ENCODE measurements around the gene TGM1. TPM values are rescaled to one million over a fixed set of nuclear protein-coding genes. Genes with fewer than 3 reads are reported as not detected.

The TGM1 gene
- total and polyA plus RNA-seq, 7 experiments from 2014 or later: 4.8 to 12.9 (median 7.1) TPM; not detected in 2

GRCh38 chr14:24215495-24216344, 47.3 kb downstream of the TGM1 start, which contains the start of gene MDP1:
MDP1 (minus strand) TSS chr14:24216066; CDS start chr14:24215955, 111 bp downstream.
- Histone ChIP-seq H3K36me3 (ENCODE audit: control insufficient read depth in 2 of 3, insufficient read depth in 3 of 3, low read length in 3 of 3) (peaks cover 0 to 9% (median 0%) of the 10 kb centered on the region in 3 experiments), H3K9me3 (ENCODE audit: control insufficient read depth in 2 of 3, low read length in 3 of 3) (no peaks in the 10 kb centered on the region), H3K4me1 (ENCODE audit: control insufficient read depth in 2 of 2, insufficient read depth in 2 of 2, low read length in 2 of 2) (peaks cover 31 to 36% of the 10 kb centered on the region in 2 donors), H3K27me3 (ENCODE audit: control insufficient read depth in 2 of 2, insufficient read depth in 2 of 2, low read length in 2 of 2) (no peaks in the 10 kb centered on the region), H3K4me3 (ENCODE audit: low read length) (peak within 1 kb of the TSS; percentile 95), H3K27ac (ENCODE audit: low read depth, low read length) (peak within 1 kb of the TSS; percentile 91)
- Mint-ChIP-seq H3K9me3 (no peaks in the 10 kb centered on the region), H3K27ac (peak within 1 kb of the TSS; percentile 80 to 99 (median 96)), H3K4me3 (peak within 1 kb of the TSS; percentile 89 to 97 (median 95)), H3K27me3 (peaks cover 0 to 2% (median 0%) of the 10 kb centered on the region in 5 donors), H3K4me1 (peaks cover 29 to 62% (median 54%) of the 10 kb centered on the region in 7 donors), H3K36me3 (peaks cover 5 to 27% (median 8%) of the 10 kb centered on the region in 5 donors)
- intact Hi-C loops (cut with micrococcal nuclease): loop anchor here (1.0 to 10.0 kb wide), 13 partner anchors 10 to 911 kb away; partner anchors contain the start of genes GMPR2 (in 2 of the 2), NEDD8 (in 2 of the 2), RABGGTA (in 2 of the 2) and TINF2 (in 2 of the 2)
- POLR2A ChIA-PET: interaction anchor here (0.7 to 8.0 kb wide), 27 partner anchors 8 to 220 kb away, joined by 3 to 117 read pairs (median 4); partner anchors contain the start of genes DCAF11, DHRS1, EMC9 and GMPR2
- DNase-seq (peak; percentile 75 to 89 (median 84)), ATAC-seq (peak; percentile 85)
- CTCF ChIA-PET: interaction anchor here (0.6 to 1.7 kb wide), 9 partner anchors 18 to 118 kb away, joined by 3 to 14 read pairs (median 3); partner anchors contain the start of genes RABGGTA, TINF2 and TM9SF1

DNA sequence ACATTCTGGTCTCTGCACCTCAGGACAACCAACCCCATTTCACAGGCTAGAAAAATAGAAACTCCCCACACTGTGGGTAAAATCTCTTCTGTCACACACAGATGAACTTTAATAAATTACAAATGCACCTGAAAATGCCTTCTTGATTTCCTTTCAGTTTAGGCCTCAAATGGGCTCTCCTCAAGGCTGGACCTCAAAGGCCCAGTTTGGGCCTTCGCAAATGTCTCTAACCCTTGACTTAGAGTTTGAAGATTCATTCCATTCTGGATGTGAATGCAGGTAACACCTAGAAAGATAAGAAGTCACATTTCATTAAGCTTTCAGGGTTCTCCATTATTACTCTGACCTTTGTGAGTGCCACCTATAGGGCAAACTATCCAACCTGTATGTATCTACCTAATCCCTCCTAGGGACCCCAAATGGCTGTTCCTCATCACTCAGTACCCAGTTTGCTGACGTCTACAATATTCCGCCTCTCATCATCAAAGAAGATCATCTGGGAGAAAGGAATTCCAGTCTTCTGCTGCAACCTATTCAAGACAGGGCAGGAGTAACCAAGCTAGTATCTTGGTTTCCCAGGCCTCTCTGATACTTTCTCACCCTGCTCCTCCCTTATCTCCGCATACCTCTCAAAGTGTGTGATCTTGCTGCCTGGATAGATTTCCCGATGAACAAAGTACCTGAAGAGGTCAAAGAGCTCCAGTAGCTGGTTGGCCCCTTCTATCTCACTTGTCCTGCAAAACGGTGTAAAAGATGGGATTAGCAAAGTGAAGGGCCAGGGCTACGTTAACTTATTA, 48.9 kb downstream of the TGM1 start:
- POLR2A ChIA-PET: interaction anchor here (0.6 to 8.0 kb wide), 30 partner anchors 12 to 216 kb away, joined by 3 to 117 read pairs (median 5); partner anchors contain the start of genes CBLN3, DCAF11, EMC9 and GMPR2
- intact Hi-C loops (cut with micrococcal nuclease): loop anchor here (1.0 to 10.0 kb wide), 15 partner anchors 19 to 909 kb away; partner anchors contain the start of genes DCAF11 (in 2 of the 2), EMC9 (in 2 of the 2), IPO4 (in 2 of the 2) and IRF9 (in 2 of the 2)
- H3K4me3 Mint-ChIP-seq: peak overlapping the region; percentile 88 to 98 (median 94)
- peaks cover 0 to 2% (median 0%) of the 10 kb centered on the region in 5 donors for H3K27me3 Mint-ChIP-seq
- no peaks in the 10 kb centered on the region for H3K27me3 ChIP-seq (ENCODE audit: control insufficient read depth in 2 of 2, insufficient read depth in 2 of 2, low read length in 2 of 2)
- ATAC-seq (no peak), DNase-seq (no peak)
- no peaks in the 10 kb centered on the region for H3K9me3 ChIP-seq (ENCODE audit: control insufficient read depth in 2 of 3, low read length in 3 of 3)
- H3K4me1 Mint-ChIP-seq: peaks cover 35 to 77% (median 60%) of the 10 kb centered on the region in 7 donors
- peaks cover 13 to 33% (median 17%) of the 10 kb centered on the region in 5 donors for H3K36me3 Mint-ChIP-seq
- H3K27ac Mint-ChIP-seq: peak overlapping the region; percentile 95 to 100 (median 98)
- peaks cover 8 to 24% (median 16%) of the 10 kb centered on the region in 3 experiments for H3K36me3 ChIP-seq (ENCODE audit: control insufficient read depth in 2 of 3, insufficient read depth in 3 of 3, low read length in 3 of 3)
- H3K4me1 ChIP-seq (ENCODE audit: control insufficient read depth in 2 of 2, insufficient read depth in 2 of 2, low read length in 2 of 2): peaks cover 31 to 36% of the 10 kb centered on the region in 2 donors
- H3K9me3 Mint-ChIP-seq: no peaks in the 10 kb centered on the region
- CTCF ChIA-PET: interaction anchor here (0.6 to 2.1 kb wide), 8 partner anchors 19 to 120 kb away, joined by 3 to 8 read pairs (median 3); partner anchors contain the start of genes CIDEB, EMC9, GMPR2 and TINF2
- H3K4me3 ChIP-seq (ENCODE audit: low read length): peak overlapping the region; percentile 77
- H3K27ac ChIP-seq (ENCODE audit: low read depth, low read length): peak overlapping the region; percentile 98

DNA sequence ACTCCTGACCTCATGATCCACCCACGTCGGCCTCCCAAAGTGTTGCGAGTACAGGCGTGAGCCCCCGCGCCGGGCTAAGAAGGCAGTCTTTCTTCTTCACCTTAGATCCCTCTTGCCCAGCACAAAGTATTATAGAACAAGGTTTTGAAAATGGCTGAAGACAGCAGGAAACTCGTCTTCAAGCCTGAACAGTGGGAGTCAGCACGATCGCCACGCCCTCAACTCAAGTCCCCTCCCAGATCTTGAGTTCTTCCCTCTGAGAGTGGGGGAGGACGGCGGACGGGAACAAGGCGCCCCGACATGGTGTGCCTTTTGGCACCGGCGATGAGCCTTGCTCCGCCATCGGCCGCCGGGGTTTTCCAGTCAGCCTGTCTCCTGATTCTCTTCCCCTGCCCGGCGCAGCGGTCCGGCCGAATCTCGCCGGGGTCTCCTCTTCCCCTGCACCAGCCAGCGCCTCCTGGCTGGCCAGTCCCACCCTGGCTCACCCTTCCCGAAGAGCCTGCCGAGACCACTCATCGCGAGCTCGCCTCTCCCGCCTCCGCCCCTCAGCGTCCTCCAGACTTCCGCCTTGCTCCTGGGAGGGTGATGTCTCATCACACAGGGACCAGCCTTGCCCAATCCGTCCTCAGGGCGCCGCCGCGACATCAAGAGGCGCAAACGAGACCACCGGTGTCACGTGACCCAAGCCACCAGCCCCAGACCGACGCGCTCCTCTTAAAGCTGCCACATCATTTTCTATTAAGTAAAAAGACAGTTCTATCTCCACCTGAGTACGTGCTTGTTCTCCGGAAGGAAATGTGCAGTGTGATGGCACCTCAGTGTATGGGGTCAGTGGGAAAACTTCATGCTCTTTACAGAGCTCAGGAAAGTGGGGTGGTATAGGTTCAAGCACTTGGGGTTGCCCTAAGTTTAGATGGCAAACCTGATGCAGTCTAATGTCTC, 49.8 kb downstream of the TGM1 start, which contains the start of gene CHMP4A:
CHMP4A (minus strand) TSS at position 565 of the 942 bp plus-strand sequence; CDS start at position 516, 49 bp downstream.
- Histone ChIP-seq H3K36me3 (ENCODE audit: control insufficient read depth in 2 of 3, insufficient read depth in 3 of 3, low read length in 3 of 3) (peaks cover 8 to 31% (median 20%) of the 10 kb centered on the region in 3 experiments), H3K4me3 (ENCODE audit: low read length) (peak within 1 kb of the TSS; percentile 77), H3K9me3 (ENCODE audit: control insufficient read depth in 2 of 3, low read length in 3 of 3) (no peaks in the 10 kb centered on the region), H3K27me3 (ENCODE audit: control insufficient read depth in 2 of 2, insufficient read depth in 2 of 2, low read length in 2 of 2) (no peaks in the 10 kb centered on the region), H3K4me1 (ENCODE audit: control insufficient read depth in 2 of 2, insufficient read depth in 2 of 2, low read length in 2 of 2) (peaks cover 31 to 36% of the 10 kb centered on the region in 2 donors), H3K27ac (ENCODE audit: low read depth, low read length) (peak within 1 kb of the TSS; percentile 98)
- Mint-ChIP-seq H3K27ac (peak within 1 kb of the TSS; percentile 95 to 100 (median 98)), H3K4me3 (peak within 1 kb of the TSS; percentile 88 to 98 (median 94)), H3K4me1 (peaks cover 35 to 78% (median 61%) of the 10 kb centered on the region in 7 donors), H3K9me3 (no peaks in the 10 kb centered on the region), H3K27me3 (peaks cover 0 to 2% (median 0%) of the 10 kb centered on the region in 5 donors), H3K36me3 (peaks cover 13 to 36% (median 17%) of the 10 kb centered on the region in 5 donors)
- POLR2A ChIA-PET: interaction anchor here (0.6 to 8.0 kb wide), 32 partner anchors 12 to 911 kb away, joined by 3 to 117 read pairs (median 5); partner anchors contain the start of genes CBLN3, DCAF11, EMC9 and GMPR2
- DNase-seq (peak; percentile 79 to 97 (median 93)), ATAC-seq (peak; percentile 83)
- CTCF ChIA-PET: interaction anchor here (0.6 to 2.1 kb wide), 7 partner anchors 10 to 95 kb away, joined by 3 to 8 read pairs (median 3); partner anchors contain the start of genes CIDEB, EMC9, TINF2 and TM9SF1
- intact Hi-C loops (cut with micrococcal nuclease): loop anchor here (1.0 to 10.0 kb wide), 15 partner anchors 18 to 908 kb away; partner anchors contain the start of genes DCAF11 (in 2 of the 2), EMC9 (in 2 of the 2), IPO4 (in 2 of the 2) and IRF9 (in 2 of the 2)

DNA sequence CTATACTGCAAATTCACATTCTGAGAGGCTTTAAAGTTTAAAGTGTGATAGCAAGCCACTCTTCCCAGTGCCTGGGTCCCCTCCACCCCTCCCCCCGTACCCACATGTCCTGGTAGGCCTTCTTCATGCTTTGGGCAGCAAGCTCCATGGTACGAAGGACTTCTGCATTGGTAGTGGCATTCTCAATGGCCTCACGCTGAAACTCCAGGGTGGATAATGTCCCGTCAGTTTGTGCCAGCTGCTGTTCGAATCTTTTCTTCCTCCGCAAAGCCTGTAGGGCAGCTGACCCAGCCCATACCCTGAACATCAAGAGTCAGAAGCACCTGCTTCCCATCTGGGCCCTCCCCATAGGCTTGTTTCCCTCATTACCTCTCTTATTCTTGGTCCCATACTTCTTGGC, 51.7 kb downstream of the TGM1 start:
- ChIA-PET POLR2A (interaction anchor here (0.7 to 8.0 kb wide), 9 partner anchors 16 to 102 kb away, joined by 3 to 117 read pairs (median 6); partner anchors contain the start of genes DCAF11, IPO4, NRL and PSME2), CTCF (interaction anchor here (1.0 to 1.6 kb wide), 3 partner anchors 8 to 121 kb away, joined by 3 to 6 read pairs (median 4); partner anchors contain the start of gene TINF2)
- peak overlapping the region in 8 of 10 donors; percentile 14 to 97 (median 92) for H3K4me3 Mint-ChIP-seq
- H3K27me3 ChIP-seq (ENCODE audit: control insufficient read depth in 2 of 2, insufficient read depth in 2 of 2, low read length in 2 of 2): no peaks in the 10 kb centered on the region
- H3K9me3 Mint-ChIP-seq: no peaks in the 10 kb centered on the region
- H3K27ac Mint-ChIP-seq: peak overlapping the region; percentile 95 to 100 (median 98)
- peaks cover 8 to 46% (median 21%) of the 10 kb centered on the region in 3 experiments for H3K36me3 ChIP-seq (ENCODE audit: control insufficient read depth in 2 of 3, insufficient read depth in 3 of 3, low read length in 3 of 3)
- no peaks in the 10 kb centered on the region for H3K9me3 ChIP-seq (ENCODE audit: control insufficient read depth in 2 of 3, low read length in 3 of 3)
- H3K27ac ChIP-seq (ENCODE audit: low read depth, low read length): peak overlapping the region; percentile 98
- intact Hi-C loops (cut with micrococcal nuclease): loop anchor here (5.0 to 10.0 kb wide), 3 partner anchors 197 to 907 kb away; partner anchors contain the start of genes BCL2L2 (in 1 of the 2), PPP1R3E (in 1 of the 2) and ZFHX2 (in 1 of the 2)
- no peak overlapping the region for H3K4me3 ChIP-seq (ENCODE audit: low read length)
- peaks cover 13 to 45% (median 27%) of the 10 kb centered on the region in 5 donors for H3K36me3 Mint-ChIP-seq
- peaks cover 30 to 32% of the 10 kb centered on the region in 2 donors for H3K4me1 ChIP-seq (ENCODE audit: control insufficient read depth in 2 of 2, insufficient read depth in 2 of 2, low read length in 2 of 2)
- H3K27me3 Mint-ChIP-seq: peaks cover 0 to 2% (median 0%) of the 10 kb centered on the region in 5 donors
- ATAC-seq: no peak
- H3K4me1 Mint-ChIP-seq: peaks cover 47 to 88% (median 73%) of the 10 kb centered on the region in 7 donors
- no peak for DNase-seq
